Upper lobe of right lung (tissue), 1 donor: Measurements from ENCODE around the gene FSTL5. TPM values are rescaled to one million over a fixed set of nuclear protein-coding genes. Genes with fewer than 3 reads are reported as not detected.

ENCODE experiments used
- ATAC-seq: fragments of 200-7000 bp; cut with Tn5 transposase; one replicate; pipeline ENCODE4 v1.9.1; 2020; ENCODE audit warnings: mild to moderate bottlenecking, moderate library complexity
- DNase-seq: peaks from one replicate; pipeline ENCODE4 v3.0.0-alpha.2; 2020
- H3K27ac ChIP-seq: fragments of 200-600 bp; one replicate; pipeline ENCODE4 v1.8.0; 2022
- H3K27me3 ChIP-seq: fragments of 200-600 bp; one replicate; pipeline ENCODE4 v1.8.0; 2022; ENCODE audit warnings: mild to moderate bottlenecking
- H3K36me3 ChIP-seq: fragments of 200-600 bp; one replicate; pipeline ENCODE4 v1.8.0; 2022
- H3K4me1 ChIP-seq: fragments of 200-600 bp; one replicate; pipeline ENCODE4 v1.8.0; 2022
- H3K4me3 ChIP-seq: fragments of 200-600 bp; one replicate; pipeline ENCODE4 v1.8.0; 2022; ENCODE audit warnings: mild to moderate bottlenecking
- H3K9me3 ChIP-seq: fragments of 200-600 bp; one replicate; pipeline ENCODE4 v1.8.0; 2022
- intact Hi-C: fragments of 100-400 bp; cut with DNase I; formaldehyde crosslinking; loops from one replicate; pipeline ENCODE4 v1.11.0; 2022
- total RNA-seq: library from RNA; stranded (reverse); fragmentation: NEBNext Ultra II Directional; extraction: Animal tissue kit (Norgen Biotek cat#: 25700); gene quantifications from one replicate; pipeline ENCODE4 v1.2.1, GENCODE V29; 2021
- TF ChIP-seq, protein P1 (sequence below): fragments of 200-600 bp; IDR thresholded peaks from one replicate; pipeline ENCODE4 v1.8.0; 2022; ENCODE audit warnings: antibody characterized with exemption
- donor health status: DM: no; HTN: yes; CAD: no; lungs with severe emphysema.

Gene FSTL5
- total RNA-seq, 1 donor from 2014 or later = 0.12 TPM

DNA sequence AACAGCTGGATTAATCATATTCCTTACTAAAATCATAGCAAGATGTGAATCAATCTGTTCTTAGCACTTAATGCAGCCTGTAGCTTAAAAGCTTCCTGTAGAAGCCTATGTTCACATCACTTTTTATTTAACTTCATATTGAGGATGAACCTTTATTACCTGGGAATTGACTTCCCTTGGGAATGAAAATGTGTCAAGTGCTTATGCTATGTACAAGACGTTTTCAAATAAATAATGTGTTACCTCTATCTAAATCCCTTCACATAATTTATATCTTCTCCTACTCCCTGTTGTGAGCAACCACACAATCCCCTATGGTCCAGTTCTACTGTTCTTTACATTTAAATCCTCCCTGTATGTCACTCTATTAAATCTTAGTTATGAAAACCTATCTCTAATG lies 633.1 kb downstream of the FSTL5 start:
- no peak for ATAC-seq
- no peaks in the 10 kb centered on the region for H3K36me3 ChIP-seq

DNA sequence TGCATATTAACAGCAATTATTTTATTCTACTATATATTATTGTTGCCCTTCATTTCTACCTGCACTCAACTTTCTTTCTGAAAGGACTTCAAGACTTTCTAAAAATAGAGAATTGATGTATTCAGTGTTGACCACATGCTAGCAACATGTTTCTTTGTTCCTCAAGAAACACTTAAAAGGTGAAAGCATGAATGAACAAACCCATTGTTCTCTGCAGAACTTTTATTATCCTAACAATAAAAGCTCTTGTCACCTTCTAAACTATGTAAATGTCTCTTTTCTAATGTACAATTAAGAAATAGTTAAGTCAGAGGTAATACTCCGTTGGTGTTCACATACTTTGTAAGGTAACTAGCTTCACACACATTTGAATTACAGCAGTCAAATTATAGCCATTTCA lies 638.7 kb downstream of the FSTL5 start:
- Histone ChIP-seq H3K4me3 (no peak overlapping the region), H3K4me1 (no peaks in the 10 kb centered on the region), H3K36me3 (no peaks in the 10 kb centered on the region), H3K27ac (no peak overlapping the region), H3K27me3 (no peaks in the 10 kb centered on the region), H3K9me3 (no peaks in the 10 kb centered on the region)
- ATAC-seq (no peak), DNase-seq (no peak)
- intact Hi-C loops = no loop called here
- TF ChIP-seq, protein P1, sequence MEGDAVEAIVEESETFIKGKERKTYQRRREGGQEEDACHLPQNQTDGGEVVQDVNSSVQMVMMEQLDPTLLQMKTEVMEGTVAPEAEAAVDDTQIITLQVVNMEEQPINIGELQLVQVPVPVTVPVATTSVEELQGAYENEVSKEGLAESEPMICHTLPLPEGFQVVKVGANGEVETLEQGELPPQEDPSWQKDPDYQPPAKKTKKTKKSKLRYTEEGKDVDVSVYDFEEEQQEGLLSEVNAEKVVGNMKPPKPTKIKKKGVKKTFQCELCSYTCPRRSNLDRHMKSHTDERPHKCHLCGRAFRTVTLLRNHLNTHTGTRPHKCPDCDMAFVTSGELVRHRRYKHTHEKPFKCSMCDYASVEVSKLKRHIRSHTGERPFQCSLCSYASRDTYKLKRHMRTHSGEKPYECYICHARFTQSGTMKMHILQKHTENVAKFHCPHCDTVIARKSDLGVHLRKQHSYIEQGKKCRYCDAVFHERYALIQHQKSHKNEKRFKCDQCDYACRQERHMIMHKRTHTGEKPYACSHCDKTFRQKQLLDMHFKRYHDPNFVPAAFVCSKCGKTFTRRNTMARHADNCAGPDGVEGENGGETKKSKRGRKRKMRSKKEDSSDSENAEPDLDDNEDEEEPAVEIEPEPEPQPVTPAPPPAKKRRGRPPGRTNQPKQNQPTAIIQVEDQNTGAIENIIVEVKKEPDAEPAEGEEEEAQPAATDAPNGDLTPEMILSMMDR = no peak

More for the DNA sequence above, 633.1 kb downstream of the FSTL5 start:
- Histone ChIP-seq H3K27ac (no peak overlapping the region), H3K4me3 (no peak overlapping the region), H3K9me3 (no peaks in the 10 kb centered on the region), H3K27me3 (no peaks in the 10 kb centered on the region), H3K4me1 (no peaks in the 10 kb centered on the region)
- TF ChIP-seq, protein P1 = no peak
- DNase-seq = no peak
- intact Hi-C loops = no loop called here

DNA sequence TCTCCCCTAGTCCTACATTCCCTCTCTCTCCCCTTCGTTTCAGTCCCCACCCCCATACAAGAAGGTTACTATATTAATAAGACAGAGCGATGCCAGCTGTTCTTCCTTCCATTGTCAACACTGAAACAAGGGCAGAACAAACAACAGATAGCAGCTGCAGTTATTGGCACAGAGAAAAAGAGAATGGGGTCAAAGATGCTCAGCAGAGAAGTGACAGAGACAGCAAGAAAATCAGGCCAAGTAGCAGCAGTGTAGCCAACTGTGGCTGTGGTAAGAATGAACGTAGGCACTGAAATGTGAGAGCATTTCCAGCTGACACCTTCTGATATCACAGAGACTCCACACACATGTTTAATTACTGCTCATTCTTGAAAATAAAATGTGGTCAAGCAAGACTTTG lies 641.8 kb downstream of the FSTL5 start:
- DNase-seq (no peak), ATAC-seq (no peak)
- H3K4me1 ChIP-seq = no peaks in the 10 kb centered on the region
- intact Hi-C loops = no loop called here
- no peaks in the 10 kb centered on the region for H3K36me3 ChIP-seq
- H3K27me3 ChIP-seq = no peaks in the 10 kb centered on the region
- no peak overlapping the region for H3K27ac ChIP-seq
- no peaks in the 10 kb centered on the region for H3K9me3 ChIP-seq
- no peak overlapping the region for H3K4me3 ChIP-seq
- TF ChIP-seq, protein P1 = no peak

DNA sequence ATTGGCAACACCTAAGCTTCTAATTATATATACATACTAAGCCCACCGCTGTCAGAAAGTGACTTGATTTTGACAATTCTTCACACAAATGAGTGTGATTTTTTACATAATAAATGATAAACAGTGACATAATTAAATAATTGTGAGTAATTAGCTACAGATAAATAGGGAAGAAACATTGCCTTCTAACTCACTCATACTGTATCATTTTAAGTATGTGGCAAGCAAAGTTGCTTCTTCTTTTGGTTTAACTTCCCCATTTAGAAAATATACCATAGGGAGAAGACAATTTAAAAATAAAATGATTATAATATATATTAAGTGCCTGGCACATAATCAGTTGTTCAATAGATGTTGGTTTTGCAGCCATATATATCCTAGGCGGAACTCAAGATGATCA lies 644.2 kb downstream of the FSTL5 start:
- DNase-seq (no peak), ATAC-seq (no peak)
- TF ChIP-seq, protein P1 = no peak
- Histone ChIP-seq H3K4me3 (no peak overlapping the region), H3K27me3 (no peaks in the 10 kb centered on the region), H3K9me3 (no peaks in the 10 kb centered on the region), H3K36me3 (no peaks in the 10 kb centered on the region), H3K4me1 (no peaks in the 10 kb centered on the region), H3K27ac (no peak overlapping the region)
- intact Hi-C loops = no loop called here

DNA sequence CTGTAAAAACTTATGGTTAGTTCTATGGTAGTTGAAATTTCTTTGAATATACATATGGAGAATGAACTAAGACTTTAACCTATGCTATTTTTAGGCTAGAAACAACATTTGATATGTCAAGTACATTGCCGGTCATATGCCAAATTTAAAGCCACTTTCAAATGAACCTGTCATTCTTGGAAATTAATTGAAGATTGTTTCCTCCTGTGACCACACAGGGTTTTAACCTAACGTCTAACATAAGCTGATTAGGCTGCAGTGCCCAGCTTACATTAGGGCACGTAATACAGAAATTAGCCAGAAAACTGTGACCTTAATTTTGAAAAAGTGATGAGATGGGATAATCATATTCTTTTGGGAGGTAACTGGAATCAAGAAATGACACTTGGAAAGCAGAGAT lies 645.9 kb downstream of the FSTL5 start:
- no peaks in the 10 kb centered on the region for H3K4me1 ChIP-seq
- TF ChIP-seq, protein P1 = no peak
- DNase-seq (no peak), ATAC-seq (no peak)
- no peaks in the 10 kb centered on the region for H3K36me3 ChIP-seq
- intact Hi-C loops = no loop called here
- H3K27me3 ChIP-seq = no peaks in the 10 kb centered on the region
- no peak overlapping the region for H3K27ac ChIP-seq
- no peak overlapping the region for H3K4me3 ChIP-seq
- no peaks in the 10 kb centered on the region for H3K9me3 ChIP-seq

DNA sequence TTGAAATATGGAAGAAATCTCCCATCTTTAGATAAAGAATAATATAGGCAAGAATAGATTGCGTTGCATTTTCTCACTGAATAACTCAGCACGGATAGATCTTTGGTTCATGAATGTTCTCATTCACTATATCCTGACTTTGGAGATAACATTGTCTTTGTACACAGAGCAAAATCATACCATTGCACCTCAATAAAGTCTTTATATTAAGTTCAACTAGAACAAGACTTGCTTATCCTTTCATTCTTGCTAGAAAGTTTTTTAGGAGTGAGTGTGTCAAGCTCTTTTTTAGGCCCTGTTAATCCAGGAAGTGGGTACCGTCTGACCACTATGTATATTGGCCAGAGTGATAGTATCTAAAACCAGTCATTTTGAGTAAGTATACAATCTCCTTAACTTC lies 658.7 kb downstream of the FSTL5 start:
- no peak for ATAC-seq
- intact Hi-C loops = no loop called here
- no peaks in the 10 kb centered on the region for H3K27me3 ChIP-seq
- no peaks in the 10 kb centered on the region for H3K4me1 ChIP-seq
- H3K9me3 ChIP-seq = no peaks in the 10 kb centered on the region
- no peak for DNase-seq
- TF ChIP-seq, protein P1 = no peak
- H3K27ac ChIP-seq = no peak overlapping the region
- H3K4me3 ChIP-seq = no peak overlapping the region
- H3K36me3 ChIP-seq = no peaks in the 10 kb centered on the region
